GM12878 (cell line): ENCODE data around the gene BICC1. TPM values are rescaled to one million over a fixed set of nuclear protein-coding genes. Genes with fewer than 3 reads are reported as not detected.
A peak's percentile ranks its signal among the peaks of the same experiment; 100 is the strongest.

ENCODE experiments used
- ATAC-seq: fragments of 200-7000 bp; cut with Tn5 transposase; 3 replicates; pipeline ENCODE4 v1.9.1; 2020; ENCODE audit warnings: mild to moderate bottlenecking, moderate library complexity
- BruUV-seq: library from RNA; stranded (reverse); fragments of 400-500 nt; replicated peaks from 2 replicates; lab custom pipeline; 2021; lab: Mats Ljungman, UMichigan
- CTCF ChIA-PET: fragments of 300-600 bp; sonication (Branson Sonifier 250); formaldehyde crosslinking; extraction: SDS; loops from one replicate; lab custom pipeline; 2021; ENCODE audit warnings: inconsistent platforms; lab: Yijun Ruan, JAX
- POLR2A ChIA-PET: fragments of 350-600 bp; formaldehyde crosslinking; extraction: SDS; loops from one replicate; lab custom pipeline; 2021; ENCODE audit warnings: inconsistent platforms; lab: Charles Lee
- RAD21 ChIA-PET: fragments of 300-600 bp; sonication (Branson Sonifier 250); formaldehyde crosslinking; loops from one replicate; lab custom pipeline; 2023; ENCODE audit warnings: antibody characterized with exemption; ENCODE audit not compliant: unreplicated experiment; lab: Charles Lee
- SMC1A ChIA-PET: fragments of 300-600 bp; sonication (Branson Sonifier 250); formaldehyde crosslinking; loops from one replicate; lab custom pipeline; 2023; ENCODE audit not compliant: unreplicated experiment, uncharacterized antibody; lab: Charles Lee
- DNase-seq: peaks from one replicate; pipeline ENCODE4 v3.0.0-alpha.2; 2011; ENCODE audit warnings: low read depth, low spot score
- FAIRE-seq: peaks from 3 replicates; lab custom pipeline; 2011; peaks lifted over from hg19 to GRCh38; lab: Jason Lieb, UNC
- H2AFZ ChIP-seq: 2 replicates; pipeline ENCODE4 v1.6.0; 2011; ENCODE audit warnings: low read depth, low read length, control low read depth; ENCODE audit not compliant: control insufficient read depth
- H3K27ac ChIP-seq: 2 replicates; pipeline ENCODE4 v1.5.1; 2011; ENCODE audit warnings: control low read depth; ENCODE audit not compliant: control insufficient read depth, insufficient read depth
- H3K27me3 ChIP-seq, 2 experiments: replicated peaks in 1 of 2; 2 replicates each; pipeline versions ENCODE4 v1.6.0 to v1.6.1; 2011; ENCODE audit warnings: low read length in 1 of 2; ENCODE audit not compliant: control insufficient read depth in 2 of 2, insufficient read depth in 2 of 2
- H3K36me3 ChIP-seq, 2 experiments: 2 replicates each; pipeline ENCODE4 v1.5.1; 2011; ENCODE audit warnings: low read length in 1 of 2; ENCODE audit not compliant: control insufficient read depth in 2 of 2, insufficient read depth in 2 of 2
- H3K4me1 ChIP-seq: 2 replicates; pipeline ENCODE4 v1.6.1; 2011; ENCODE audit warnings: mild to moderate bottlenecking, low read length, moderate library complexity, mixed read lengths; ENCODE audit not compliant: control insufficient read depth, insufficient read depth
- H3K4me2 ChIP-seq: 2 replicates; pipeline ENCODE4 v1.6.0; 2011; ENCODE audit warnings: control low read depth; ENCODE audit not compliant: control insufficient read depth, insufficient read depth
- H3K4me3 ChIP-seq: fragments of 200-600 bp; sonication (generic); 2 replicates; pipeline ENCODE4 v1.5.1; 2016
- H3K79me2 ChIP-seq: 2 replicates; pipeline ENCODE4 v1.6.0; 2011; ENCODE audit warnings: low read length; ENCODE audit not compliant: control insufficient read depth, insufficient read depth
- H3K9ac ChIP-seq: 2 replicates; pipeline ENCODE4 v1.8.0; 2011; ENCODE audit warnings: low read length, control low read depth, mixed read lengths; ENCODE audit not compliant: control insufficient read depth, insufficient read depth
- H3K9me3 ChIP-seq: replicated peaks from 3 replicates; pipeline ENCODE4 v1.5.1; 2011; ENCODE audit warnings: mild to moderate bottlenecking, low read length; ENCODE audit not compliant: control insufficient read depth, insufficient read depth
- H4K20me1 ChIP-seq: 2 replicates; pipeline ENCODE4 v1.6.0; 2011; ENCODE audit not compliant: control insufficient read depth, insufficient read depth
- CHD4 ChIP-seq: fragments of 200-600 bp; sonication (generic); IDR thresholded peaks from 2 replicates; pipeline ENCODE4 v1.6.1; 2016; ENCODE audit warnings: mild to moderate bottlenecking
- IKZF2 ChIP-seq, 2 experiments: fragments of 450-650 bp; IDR thresholded peaks; 2 replicates each; pipeline ENCODE4 v1.6.1; 2017; ENCODE audit warnings: mild to moderate bottlenecking in 2 of 2, moderate library complexity in 2 of 2
- NFYB ChIP-seq: IDR thresholded peaks from 2 replicates; pipeline ENCODE4 v1.6.1; 2011; ENCODE audit warnings: low read depth, mild to moderate bottlenecking, low read length, improper control_type of control experiment, moderate library complexity; ENCODE audit not compliant: insufficient read depth
- NR2C2 ChIP-seq: IDR thresholded peaks from 2 replicates; pipeline ENCODE4 v1.6.1; 2011; ENCODE audit warnings: borderline replicate concordance, low read depth; ENCODE audit not compliant: control insufficient read depth, insufficient read length
- NRF1 ChIP-seq: conservative IDR thresholded peaks from 2 replicates; pipeline ENCODE4 v1.6.1; 2011; ENCODE audit warnings: mild to moderate bottlenecking, low read depth, low read length, improper control_type of control experiment
- PAX8 ChIP-seq: fragments of 450-650 bp; IDR thresholded peaks from 2 replicates; pipeline ENCODE4 v1.6.1; 2017; ENCODE audit warnings: mild to moderate bottlenecking, moderate library complexity
- PML ChIP-seq: IDR thresholded peaks from 2 replicates; pipeline ENCODE4 v1.6.1; 2012; ENCODE audit warnings: low read length, inconsistent platforms
- POLR2AphosphoS5 ChIP-seq: IDR thresholded peaks from 2 replicates; pipeline ENCODE4 v1.6.1; 2011; ENCODE audit warnings: mild to moderate bottlenecking, low read length, inconsistent platforms
- RAD21 ChIP-seq: IDR thresholded peaks from 2 replicates; pipeline ENCODE4 v1.6.1; 2011; ENCODE audit warnings: mild to moderate bottlenecking, low read depth, low read length, moderate library complexity; ENCODE audit not compliant: insufficient read depth
- RUNX3 ChIP-seq: IDR thresholded peaks from 2 replicates; pipeline ENCODE4 v1.6.1; 2012; ENCODE audit warnings: low read length, inconsistent platforms
- SMC3 ChIP-seq: IDR thresholded peaks from 2 replicates; pipeline ENCODE4 v1.6.1; 2011; ENCODE audit warnings: low read length, improper control_type of control experiment, borderline replicate concordance
- TBL1XR1 ChIP-seq: IDR thresholded peaks from 2 replicates; pipeline ENCODE4 v1.6.1; 2012; ENCODE audit warnings: low read depth, low read length, improper control_type of control experiment
- WGBS: methylation state at CpG from one replicate; pipeline ENCODE4 v1.1.6; 2016; ENCODE audit warnings: low lambda C conversion rate; ENCODE audit not compliant: insufficient replicate concordance, insufficient coverage; ENCODE audit errors: missing lambda C conversion rate; 5-methylcytosine and 5-hydroxymethylcytosine counted together
- in situ Hi-C: fragments of 300-500 bp; cut with MboI; formaldehyde crosslinking; loops from 9 replicates; pipeline ENCODE4 v1.14.3; 2018; ENCODE audit warnings: mixed read lengths
- intact Hi-C: fragments of 100-400 bp; cut with micrococcal nuclease; formaldehyde crosslinking; loops from one replicate; pipeline ENCODE4 v1.14.2; 2022; ENCODE audit not compliant: unreplicated experiment
- polyA plus RNA-seq, 11 experiments: library from polyadenylated mRNA; depleted of rRNA in 4 of 11; unstranded in 6 of 11; stranded (reverse) in 5 of 11; fragments of >200 nt; fragmentation: Nextera tagmentation in 4 of 11; fragmentation: Illumina TruSeq in 1 of 11; extraction: Ambion mirVana in 4 of 11; extraction: Trizol in 1 of 11; gene quantifications; 1 replicate in 1 of 11; 2 replicates in 10 of 11; pipeline versions ENCODE4 v1.2.1 to v1.2.3, GENCODE V29; 2011 to 2016; ENCODE audit warnings: inconsistent platforms in 2 of 11, missing spikeins in 2 of 11, low read depth in 1 of 11
- total RNA-seq, 4 experiments: library from RNA; depleted of rRNA in 3 of 4; stranded (reverse); fragments of >200 nt in 3 of 4; fragmentation: Illumina TruSeq in 1 of 4; extraction: Trizol in 1 of 4; gene quantifications; 2 replicates each; pipeline versions ENCODE4 v1.2.1 to v1.2.3, GENCODE V29; 2013 to 2021
- TF ChIP-seq, protein P1 (sequence below): IDR thresholded peaks from 2 replicates; pipeline ENCODE4 v1.6.1; 2012; ENCODE audit warnings: low read depth, low read length, improper control_type of control experiment
- TF ChIP-seq, protein P2 (sequence below): IDR thresholded peaks from 2 replicates; pipeline ENCODE4 v1.6.1; 2012; ENCODE audit warnings: low read length, inconsistent platforms
- TF ChIP-seq, protein P3 (sequence below): fragments of 450-650 bp; IDR thresholded peaks from 2 replicates; pipeline ENCODE4 v1.6.1; 2017; ENCODE audit warnings: mild to moderate bottlenecking, moderate library complexity
- TF ChIP-seq, protein P4 (sequence below): IDR thresholded peaks from 2 replicates; pipeline ENCODE4 v1.6.1; 2011; ENCODE audit warnings: borderline replicate concordance, low read depth, mild to moderate bottlenecking, moderate library complexity, low read length; ENCODE audit not compliant: insufficient read depth, poor library complexity, severe bottlenecking

BICC1 gene
- total and polyA plus RNA-seq, 10 of the 15 experiments (the other 5 are each of a cell fraction or from before 2014, with no cell fraction given): 0.01 to 0.10 (median 0.04) TPM; not detected in 5

DNA sequence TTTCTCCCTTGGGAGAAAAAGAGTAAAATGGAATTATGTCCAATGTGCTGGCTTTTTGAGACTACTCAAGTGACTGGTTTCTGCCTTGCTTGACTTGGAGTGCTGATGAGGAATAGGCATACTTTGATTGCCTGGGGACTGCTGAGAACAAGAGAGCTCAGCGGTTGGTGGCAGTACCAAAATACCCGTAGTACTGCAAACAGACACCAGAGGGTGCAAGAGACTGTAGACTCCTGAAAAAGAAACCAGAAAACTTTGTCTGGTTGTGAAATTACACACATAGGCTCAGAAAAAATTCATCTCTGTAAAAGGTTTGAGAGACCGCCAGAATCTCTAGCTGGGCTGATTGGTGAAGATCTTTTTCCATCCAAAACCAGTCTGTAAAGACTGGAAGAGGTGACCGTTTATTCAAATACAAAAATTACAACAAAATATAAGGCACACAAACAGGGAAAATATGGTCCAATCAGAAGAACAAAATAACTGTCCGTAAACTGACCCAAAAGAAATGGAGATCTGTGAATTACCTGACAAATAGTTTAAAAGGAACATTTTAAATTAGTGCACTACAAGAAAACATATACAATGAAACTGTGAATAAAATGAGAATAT is 18.5 kb downstream of the BICC1 start:
- no peaks in the 10 kb centered on the region for H4K20me1 ChIP-seq
- H3K9ac ChIP-seq: no peak overlapping the region
- H3K79me2 ChIP-seq: no peaks in the 10 kb centered on the region
- 21% methylated on average over 5 of the region's 5 CpGs for WGBS
- H3K27me3 ChIP-seq: no peaks in the 10 kb centered on the region
- no peak overlapping the region for H3K4me3 ChIP-seq
- peak; percentile 16 for DNase-seq
- no peaks in the 10 kb centered on the region for H3K9me3 ChIP-seq
- ChIA-PET RAD21 (interaction anchor here (0.6 to 1.7 kb wide), 9 partner anchors 58 to 1564 kb away, joined by 3 to 12 read pairs (median 3); no protein-coding TSS in a partner anchor), SMC1A (interaction anchor here (0.6 to 3.0 kb wide), 19 partner anchors 11 to 1334 kb away, joined by 3 to 24 read pairs (median 4); no protein-coding TSS in a partner anchor), POLR2A (no interaction called here), CTCF (interaction anchor here (0.6 to 3.8 kb wide), 34 partner anchors 11 to 1092 kb away, joined by 3 to 31 read pairs (median 5); no protein-coding TSS in a partner anchor)
- no peaks in the 10 kb centered on the region for H3K4me1 ChIP-seq
- peak; percentile 93 for ATAC-seq
- no peak overlapping the region for H3K27ac ChIP-seq
- H3K4me2 ChIP-seq: no peak overlapping the region
- intact Hi-C loops (loop anchor here (2.0 to 10.0 kb wide), 3 partner anchors 110 to 1054 kb away; no protein-coding TSS in a partner anchor), in situ Hi-C loops (no loop called here)
- no TSS peak for BruUV-seq
- H3K36me3 ChIP-seq: no peaks in the 10 kb centered on the region
- FAIRE-seq: peak; percentile 73
- no peak overlapping the region for H2AFZ ChIP-seq
- TF ChIP-seq RUNX3: peak; percentile 26; the same call in 1 of the 2 replicates
- no peak for TF ChIP-seq NFYB
- TF ChIP-seq NR2C2: no peak
- TF ChIP-seq, protein P1, sequence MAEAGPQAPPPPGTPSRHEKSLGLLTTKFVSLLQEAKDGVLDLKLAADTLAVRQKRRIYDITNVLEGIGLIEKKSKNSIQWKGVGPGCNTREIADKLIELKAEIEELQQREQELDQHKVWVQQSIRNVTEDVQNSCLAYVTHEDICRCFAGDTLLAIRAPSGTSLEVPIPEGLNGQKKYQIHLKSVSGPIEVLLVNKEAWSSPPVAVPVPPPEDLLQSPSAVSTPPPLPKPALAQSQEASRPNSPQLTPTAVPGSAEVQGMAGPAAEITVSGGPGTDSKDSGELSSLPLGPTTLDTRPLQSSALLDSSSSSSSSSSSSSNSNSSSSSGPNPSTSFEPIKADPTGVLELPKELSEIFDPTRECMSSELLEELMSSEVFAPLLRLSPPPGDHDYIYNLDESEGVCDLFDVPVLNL: no peak
- no peak for TF ChIP-seq POLR2AphosphoS5
- TF ChIP-seq PAX8: no peak
- TF ChIP-seq NRF1: no peak
- TF ChIP-seq, protein P2, sequence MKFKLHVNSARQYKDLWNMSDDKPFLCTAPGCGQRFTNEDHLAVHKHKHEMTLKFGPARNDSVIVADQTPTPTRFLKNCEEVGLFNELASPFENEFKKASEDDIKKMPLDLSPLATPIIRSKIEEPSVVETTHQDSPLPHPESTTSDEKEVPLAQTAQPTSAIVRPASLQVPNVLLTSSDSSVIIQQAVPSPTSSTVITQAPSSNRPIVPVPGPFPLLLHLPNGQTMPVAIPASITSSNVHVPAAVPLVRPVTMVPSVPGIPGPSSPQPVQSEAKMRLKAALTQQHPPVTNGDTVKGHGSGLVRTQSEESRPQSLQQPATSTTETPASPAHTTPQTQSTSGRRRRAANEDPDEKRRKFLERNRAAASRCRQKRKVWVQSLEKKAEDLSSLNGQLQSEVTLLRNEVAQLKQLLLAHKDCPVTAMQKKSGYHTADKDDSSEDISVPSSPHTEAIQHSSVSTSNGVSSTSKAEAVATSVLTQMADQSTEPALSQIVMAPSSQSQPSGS: no peak
- TF ChIP-seq IKZF2 (IDR thresholded peaks at IDR 0.05): no peak
- no peak for TF ChIP-seq TBL1XR1
- TF ChIP-seq RAD21: peak; percentile 73
- TF ChIP-seq, protein P3, sequence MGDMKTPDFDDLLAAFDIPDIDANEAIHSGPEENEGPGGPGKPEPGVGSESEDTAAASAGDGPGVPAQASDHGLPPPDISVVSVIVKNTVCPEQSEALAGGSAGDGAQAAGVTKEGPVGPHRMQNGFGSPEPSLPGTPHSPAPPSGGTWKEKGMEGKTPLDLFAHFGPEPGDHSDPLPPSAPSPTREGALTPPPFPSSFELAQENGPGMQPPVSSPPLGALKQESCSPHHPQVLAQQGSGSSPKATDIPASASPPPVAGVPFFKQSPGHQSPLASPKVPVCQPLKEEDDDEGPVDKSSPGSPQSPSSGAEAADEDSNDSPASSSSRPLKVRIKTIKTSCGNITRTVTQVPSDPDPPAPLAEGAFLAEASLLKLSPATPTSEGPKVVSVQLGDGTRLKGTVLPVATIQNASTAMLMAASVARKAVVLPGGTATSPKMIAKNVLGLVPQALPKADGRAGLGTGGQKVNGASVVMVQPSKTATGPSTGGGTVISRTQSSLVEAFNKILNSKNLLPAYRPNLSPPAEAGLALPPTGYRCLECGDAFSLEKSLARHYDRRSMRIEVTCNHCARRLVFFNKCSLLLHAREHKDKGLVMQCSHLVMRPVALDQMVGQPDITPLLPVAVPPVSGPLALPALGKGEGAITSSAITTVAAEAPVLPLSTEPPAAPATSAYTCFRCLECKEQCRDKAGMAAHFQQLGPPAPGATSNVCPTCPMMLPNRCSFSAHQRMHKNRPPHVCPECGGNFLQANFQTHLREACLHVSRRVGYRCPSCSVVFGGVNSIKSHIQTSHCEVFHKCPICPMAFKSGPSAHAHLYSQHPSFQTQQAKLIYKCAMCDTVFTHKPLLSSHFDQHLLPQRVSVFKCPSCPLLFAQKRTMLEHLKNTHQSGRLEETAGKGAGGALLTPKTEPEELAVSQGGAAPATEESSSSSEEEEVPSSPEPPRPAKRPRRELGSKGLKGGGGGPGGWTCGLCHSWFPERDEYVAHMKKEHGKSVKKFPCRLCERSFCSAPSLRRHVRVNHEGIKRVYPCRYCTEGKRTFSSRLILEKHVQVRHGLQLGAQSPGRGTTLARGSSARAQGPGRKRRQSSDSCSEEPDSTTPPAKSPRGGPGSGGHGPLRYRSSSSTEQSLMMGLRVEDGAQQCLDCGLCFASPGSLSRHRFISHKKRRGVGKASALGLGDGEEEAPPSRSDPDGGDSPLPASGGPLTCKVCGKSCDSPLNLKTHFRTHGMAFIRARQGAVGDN: no peak
- peak; percentile 64; the same call in 1 of the 2 replicates for TF ChIP-seq SMC3
- TF ChIP-seq PML: no peak
- TF ChIP-seq, protein P4, sequence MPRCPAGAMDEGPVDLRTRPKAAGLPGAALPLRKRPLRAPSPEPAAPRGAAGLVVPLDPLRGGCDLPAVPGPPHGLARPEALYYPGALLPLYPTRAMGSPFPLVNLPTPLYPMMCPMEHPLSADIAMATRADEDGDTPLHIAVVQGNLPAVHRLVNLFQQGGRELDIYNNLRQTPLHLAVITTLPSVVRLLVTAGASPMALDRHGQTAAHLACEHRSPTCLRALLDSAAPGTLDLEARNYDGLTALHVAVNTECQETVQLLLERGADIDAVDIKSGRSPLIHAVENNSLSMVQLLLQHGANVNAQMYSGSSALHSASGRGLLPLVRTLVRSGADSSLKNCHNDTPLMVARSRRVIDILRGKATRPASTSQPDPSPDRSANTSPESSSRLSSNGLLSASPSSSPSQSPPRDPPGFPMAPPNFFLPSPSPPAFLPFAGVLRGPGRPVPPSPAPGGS: no peak
- no peak for TF ChIP-seq CHD4
